GM18511 (cell line): Measurements from ENCODE around the gene TOP1.

Experiments used
- ATAC-seq: cut with Tn5 transposase; IDR thresholded peaks from one replicate; pipeline ENCODE4 v1.9.1; 2021; ENCODE audit warnings: mild to moderate bottlenecking, moderate library complexity; ENCODE audit not compliant: unreplicated experiment

Gene TOP1

DNA sequence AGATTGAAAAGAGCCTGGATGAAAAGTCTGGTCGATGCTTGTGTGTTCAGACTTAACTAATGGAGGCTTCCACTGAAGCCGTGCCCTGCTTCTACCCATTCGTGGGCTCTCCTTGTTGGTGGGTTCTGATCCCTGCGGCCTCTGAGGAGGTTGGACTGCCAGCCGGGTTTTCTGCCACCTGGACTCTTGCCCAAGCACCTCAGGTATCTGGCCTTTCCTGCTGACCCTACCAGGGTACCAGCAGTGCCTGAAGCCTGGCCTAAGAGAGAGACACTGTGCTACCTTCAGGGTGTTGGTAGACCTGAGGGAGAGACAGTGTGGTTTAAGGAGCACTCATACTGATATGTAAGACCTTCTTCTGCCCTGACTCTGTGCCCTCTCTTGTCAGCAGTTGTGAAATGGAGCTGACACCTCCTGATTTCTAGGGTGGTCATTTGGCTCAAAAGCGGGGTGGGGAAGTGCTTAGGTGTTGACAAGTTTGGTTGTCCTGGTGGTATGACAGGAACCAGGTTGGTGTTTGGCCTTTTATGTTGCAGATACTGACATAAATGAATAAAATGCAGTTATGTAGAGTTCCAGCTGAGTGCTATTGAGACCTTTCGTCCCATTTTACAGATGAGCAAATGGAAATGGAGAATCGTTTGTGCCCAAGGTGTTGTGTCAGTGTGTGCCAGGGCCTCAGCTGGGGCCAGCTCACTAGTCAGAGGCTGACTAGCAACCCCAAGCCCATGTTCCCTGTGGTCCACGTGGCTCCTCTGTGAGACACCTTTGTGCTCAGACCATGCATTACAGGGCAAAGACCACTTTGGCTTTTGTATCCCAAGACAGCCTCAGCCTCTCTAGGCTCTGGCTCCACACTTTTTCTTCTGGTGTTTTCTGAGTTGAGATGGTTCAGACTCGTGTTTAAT is 111.9 kb downstream of the TOP1 start:
- no peak for ATAC-seq

DNA sequence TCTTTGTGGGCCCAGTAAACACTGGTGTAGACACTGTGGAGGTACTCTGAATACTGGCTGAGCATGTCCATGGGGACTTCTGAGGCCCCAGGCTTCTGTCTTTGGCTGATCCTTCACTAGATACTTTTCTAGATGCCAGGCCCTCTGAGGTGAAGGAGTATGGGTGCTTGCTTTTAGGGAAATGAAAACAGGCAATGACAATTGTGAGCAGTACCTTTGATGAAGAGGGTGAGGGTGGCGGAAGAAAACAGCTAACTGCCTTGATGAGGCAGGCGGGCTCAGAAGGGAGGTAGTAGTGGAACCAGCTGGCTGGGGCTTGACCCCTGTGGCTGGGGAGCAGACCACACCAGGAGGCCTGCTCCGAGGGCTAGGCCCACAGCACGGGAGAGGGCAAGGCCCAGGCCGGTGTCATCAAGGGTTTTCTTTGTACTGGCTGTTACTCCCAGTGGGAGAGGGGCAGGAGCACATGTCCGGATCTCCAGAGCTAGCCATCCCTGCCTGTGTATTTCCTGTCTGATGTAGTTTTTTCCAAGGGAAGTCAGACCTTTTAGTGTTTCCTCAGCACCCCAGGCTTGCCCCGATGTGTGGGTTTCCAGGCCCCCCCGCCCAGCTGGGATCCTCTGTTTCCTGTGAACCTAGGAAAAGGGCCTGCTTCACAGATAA is 112.7 kb downstream of the TOP1 start:
- no peak for ATAC-seq

DNA sequence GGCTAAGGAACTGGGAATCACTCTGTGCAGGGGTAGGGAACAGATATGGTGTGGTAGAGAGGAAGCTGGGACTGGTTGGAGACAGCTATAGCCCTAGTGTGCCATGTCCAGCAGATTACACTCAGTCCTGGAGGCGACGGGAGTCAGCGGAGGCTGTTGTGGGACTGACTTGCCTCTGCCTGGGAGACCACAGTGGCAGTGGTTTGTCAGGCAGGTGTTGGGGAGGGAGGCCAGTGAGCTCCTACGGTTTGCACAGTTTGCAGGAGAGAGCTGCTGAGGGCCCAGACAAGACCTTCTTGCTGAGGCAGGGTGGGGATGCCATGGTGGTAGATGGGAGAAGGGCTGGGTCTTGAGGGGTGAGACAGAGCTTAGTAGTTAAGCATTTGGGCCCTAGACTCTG is 113.6 kb downstream of the TOP1 start:
- ATAC-seq, result no peak

DNA sequence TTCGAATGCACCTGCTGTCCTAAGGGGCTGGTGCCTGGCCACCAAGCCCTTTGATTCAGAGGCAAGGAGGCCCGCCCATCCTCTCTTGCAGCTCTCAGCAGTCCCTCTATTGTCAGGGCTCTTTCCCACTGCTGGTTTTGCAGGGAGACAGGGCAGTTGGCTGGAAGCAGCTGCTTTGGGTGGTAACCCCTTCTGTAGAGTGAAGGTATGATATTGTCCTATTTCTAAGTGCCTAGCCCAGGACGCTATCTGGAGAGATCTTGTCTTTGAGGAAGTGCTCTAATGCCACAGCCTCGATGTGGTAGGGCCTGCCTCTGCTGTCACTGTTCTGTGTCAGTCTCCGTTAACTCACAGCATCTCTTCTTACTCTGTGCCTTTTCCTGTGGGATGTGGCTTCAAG is 114.3 kb downstream of the TOP1 start:
- ATAC-seq, result no peak

DNA sequence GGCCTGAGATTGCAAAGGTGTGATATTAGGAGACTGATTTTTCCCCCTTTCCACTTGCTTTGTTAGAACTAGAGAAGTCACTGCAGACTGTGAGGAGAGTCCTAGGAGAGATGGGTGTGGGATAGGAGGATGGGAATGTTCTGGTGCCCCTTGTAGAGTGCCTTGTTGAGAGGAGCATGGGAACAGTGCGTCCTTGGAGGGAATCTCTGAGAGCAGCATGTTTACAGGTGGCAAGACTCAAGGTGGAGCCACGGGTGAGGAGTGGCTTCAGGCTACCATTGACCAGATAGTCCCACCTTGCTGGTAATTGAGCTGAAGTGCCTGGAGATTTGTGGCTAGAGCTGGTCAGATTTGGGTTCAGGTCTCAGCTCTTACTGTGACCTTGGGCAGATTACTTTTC is 114.7 kb downstream of the TOP1 start:
- ATAC-seq, result no peak

DNA sequence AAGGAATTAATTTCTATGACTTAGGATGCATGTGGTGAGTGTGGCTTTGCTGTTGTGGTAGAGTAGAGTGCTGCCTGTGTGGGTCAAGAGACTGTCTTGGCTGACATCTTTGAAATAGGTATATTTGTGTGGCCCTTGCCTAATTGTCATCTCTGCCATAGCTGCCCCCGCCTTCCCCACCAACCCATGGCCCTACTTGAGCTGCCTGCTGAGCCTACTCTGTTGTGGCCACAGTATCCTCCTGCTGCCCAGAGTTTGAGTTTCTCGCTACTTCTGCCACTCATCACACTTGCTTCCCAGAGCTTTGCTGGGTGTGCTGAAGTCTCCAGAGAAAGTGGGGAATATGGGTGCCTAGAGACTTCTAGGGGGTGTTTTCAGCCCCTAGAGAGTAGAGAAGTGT is 116.7 kb downstream of the TOP1 start:
- no peak for ATAC-seq

DNA sequence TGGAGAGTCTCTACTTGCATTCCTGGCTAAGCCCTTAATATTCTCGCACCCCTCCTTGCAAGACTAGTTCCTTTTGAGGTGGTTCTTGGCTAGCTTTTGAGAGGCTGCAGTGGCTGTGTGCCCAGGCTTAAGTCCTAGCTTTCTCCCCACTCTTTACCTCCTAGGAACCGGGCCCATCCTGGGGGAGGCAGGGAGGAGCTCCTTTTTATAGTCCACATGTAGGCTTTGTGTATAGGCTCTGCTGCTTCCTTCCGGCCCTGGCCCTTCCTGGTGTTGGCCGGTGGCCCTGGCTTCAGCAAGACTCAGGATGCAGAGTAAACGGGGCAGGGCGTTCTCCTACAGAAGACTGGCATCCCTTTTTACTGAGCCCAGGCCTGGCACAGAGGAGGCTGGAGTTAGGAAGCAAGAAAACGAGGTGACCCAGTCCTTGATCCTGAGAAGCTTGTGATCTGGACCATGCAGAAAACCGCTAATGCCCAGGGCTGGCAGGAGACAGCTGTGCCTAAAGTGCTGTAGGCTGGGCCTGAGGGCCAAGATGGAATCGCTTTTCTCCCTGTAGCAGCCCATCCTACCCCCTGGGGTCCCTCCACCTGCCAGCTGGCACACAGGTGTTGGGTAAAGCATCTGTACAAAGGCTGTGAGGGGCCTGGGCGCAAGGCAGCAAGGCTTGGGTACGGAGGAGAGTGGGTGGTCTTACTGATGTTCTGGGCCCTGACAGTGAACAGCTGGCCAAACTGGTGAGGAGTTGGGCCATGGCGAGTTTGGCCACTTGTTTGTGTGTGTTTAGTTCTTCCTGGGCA is 117.4 kb downstream of the TOP1 start:
- ATAC-seq, result no peak

DNA sequence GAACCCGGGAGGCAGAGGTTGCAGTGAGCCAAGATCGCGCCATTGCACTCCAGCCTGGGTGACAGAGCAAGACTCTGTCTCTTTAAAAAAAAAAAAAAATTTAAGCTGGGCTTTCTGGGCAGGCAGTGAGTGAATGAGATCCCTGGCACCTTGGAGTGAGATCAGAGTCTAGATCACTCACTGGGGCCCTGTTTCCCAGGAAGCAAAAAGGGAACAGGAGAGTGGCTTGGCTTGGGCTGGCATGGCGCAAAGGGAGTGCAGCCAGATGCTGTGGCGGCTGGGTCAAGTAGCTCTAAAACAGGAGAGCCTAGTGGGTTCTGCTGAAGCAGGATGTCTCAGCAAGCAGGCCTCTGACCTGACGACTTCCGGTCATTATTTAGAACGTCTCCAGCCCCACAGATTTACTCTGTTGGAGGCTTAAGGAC is 119.2 kb downstream of the TOP1 start:
- ATAC-seq, result no peak

DNA sequence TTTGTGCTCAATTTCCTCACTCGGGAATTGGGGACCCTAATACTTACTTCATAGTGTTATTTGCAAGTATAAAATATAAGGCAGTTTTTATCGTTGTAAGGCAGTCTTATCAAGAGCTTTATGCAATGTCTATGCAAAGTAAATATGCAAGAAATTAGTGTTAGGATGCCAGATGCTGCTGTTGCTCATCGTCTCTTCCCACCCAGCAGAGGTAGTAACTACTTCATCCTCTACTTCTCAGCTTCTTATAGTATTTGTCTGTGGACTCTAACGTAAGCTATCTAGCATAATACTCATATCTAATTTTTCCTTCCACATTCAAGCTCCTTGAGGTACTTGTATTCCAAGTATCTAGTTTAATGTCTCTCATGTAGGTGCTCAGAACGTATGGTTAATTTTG is 120.3 kb downstream of the TOP1 start:
- no peak for ATAC-seq

DNA sequence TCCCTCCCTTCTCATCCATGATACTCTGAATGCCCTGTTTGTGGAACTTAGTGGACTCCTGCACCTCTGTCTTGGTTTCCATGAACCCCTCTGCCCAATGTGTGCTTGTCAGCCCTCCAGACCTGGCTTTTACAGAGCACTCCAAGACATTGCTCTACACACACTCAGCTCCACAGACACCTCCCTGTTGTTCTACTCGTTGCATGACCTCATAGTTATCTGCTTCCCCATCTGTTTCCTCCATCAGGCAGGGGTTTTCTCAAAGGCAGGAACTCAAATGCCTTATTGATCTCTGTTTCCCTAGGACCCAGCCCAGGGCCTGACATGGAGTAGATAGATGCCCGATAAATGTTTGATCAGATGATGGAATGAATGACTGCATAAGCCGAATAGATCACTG is 122.0 kb downstream of the TOP1 start:
- no peak for ATAC-seq

DNA sequence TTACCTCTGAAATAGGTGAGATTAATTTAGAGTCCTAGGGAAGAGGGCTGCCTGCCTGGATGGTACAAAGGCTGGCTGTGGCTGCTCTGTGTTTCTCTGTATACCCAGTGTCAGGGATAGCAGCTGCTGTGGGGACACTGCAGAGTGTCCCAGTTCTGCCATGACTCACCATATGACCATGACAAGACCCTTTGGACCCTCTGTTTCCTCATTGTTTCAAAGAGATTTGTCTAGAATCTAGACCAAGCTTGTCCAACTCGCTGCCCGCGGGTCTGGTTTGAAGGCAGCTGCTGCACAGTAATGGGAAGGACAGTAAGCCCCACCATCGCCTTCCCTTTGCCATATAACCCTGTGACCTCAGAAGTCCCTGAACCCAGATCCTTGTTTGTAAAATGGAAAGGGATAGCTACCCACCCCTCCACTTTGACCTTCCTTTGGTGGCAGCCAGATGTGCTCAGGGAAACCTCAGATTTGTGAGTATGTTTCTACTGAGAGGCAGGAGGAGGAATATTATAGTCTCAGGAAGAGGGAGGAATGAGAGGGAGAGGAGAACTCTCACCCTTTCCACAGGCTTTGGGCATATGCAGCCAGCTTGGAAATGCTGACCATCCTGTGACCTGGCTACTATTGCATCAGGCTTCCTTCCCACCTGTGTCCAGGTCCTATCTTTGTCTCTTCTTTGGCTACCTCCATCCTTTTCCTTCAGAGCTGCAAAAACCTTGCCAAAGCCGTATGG is 122.7 kb downstream of the TOP1 start:
- ATAC-seq, result no peak

DNA sequence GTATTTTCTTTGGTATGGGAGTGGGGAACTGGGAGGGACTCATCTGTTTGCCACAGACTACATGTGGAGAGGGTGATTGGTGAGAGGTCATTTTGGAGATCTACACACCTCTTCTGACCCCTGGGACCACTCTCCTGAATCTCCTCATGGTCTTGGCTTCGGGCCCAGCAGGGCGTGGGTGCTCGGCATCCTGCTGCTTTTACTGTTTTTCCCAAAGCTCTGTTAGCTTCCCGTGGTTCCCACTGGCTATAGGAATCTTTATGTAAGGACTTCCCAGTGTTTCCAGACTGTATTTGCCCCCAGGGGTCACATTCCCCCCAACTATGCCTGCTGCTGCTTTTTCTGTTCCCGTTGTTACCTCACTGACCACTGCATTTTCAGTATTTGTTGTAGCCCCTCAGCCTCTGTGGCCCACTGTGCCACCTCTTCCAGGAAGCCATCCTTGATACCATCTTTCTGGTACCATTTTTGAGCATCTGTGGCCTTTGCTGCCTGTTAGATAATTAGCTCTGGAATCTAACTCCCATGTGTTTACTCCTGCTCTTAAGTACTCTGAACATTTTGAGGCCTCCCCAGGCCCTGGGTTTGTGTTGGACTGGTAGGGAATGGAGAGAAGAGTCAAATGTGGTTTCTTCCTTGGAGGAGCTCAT is 123.6 kb downstream of the TOP1 start:
- no peak for ATAC-seq

DNA sequence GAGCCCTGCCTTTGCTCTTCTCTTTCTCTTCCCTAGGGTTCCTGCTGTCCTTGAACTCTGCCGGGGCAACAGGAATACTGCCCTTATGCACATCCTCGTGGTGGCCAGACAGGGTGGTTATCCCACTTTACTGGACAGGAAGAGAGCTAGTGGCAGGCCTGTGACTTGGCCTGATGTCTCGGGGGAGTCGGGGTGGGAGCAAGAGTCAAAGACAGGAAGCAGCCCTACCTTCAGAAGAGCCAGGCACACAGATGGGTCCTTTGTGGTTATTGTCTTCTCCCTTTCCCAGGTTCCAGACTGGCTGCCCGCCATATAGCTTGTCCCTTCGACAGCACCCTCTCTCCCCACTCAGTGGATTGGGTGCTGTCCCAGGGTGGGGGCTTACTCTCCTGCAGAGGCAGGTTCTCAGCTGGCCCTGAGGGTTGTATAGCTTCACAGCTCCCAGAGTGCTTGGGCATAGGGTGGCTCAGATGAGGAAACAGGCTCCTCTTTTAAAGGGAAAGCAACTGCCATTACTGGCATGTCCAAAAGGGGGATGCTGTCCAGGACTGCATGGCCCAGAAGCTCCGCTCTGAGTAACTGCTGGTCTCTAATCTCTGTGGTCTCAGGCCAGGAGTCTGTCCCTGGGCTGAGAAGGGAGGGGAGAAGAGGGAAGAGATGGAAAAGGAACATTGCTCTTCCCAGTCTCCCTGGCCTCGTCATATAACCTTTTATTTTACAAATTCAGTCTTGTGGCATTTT is 126.0 kb downstream of the TOP1 start:
- no peak for ATAC-seq

DNA sequence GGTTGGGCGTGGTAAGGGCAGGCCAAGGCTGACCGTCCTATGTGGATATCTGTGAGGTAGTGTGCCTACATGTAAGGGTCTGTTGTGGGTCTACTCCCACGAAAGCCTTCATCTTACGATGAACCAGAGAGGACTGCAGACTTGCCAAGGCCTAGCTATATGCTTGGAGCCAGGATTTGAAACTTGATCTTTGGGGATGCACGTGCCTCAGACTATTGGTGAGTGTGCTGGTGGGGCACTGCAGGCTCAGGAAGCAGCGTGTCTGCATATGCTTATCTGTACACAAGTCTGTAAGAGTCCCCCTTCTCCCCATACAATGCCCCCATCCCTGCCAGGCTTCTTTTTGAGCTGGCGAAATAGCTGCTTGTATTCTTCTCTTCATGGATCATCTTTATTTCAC is 126.6 kb downstream of the TOP1 start:
- no peak for ATAC-seq

DNA sequence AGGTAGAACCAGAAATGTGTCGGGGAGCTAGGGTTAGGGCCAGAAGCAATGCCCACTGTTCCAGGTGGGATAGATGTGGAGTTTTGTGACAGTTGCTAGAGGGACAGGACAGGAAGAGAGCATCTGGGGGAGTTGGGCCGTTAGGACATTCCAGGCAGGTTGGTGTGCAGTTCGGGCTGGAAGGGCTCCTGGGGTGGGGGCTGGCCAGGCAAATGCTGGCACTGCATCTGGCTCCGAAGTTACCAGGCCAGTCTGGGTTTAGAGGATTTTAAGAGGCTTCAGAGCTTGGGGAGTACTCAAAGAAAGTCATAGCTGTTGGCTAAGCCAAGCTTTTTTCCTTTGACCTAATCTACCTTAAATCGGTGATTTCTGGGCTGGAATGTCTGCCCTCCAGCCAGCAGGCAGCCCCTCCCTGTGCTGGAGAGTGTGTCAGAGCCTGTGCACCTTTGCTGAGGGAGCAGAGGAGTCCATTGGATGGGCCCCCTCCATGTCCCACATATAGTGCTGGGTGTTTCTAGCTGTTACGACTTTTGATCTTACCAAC is 129.5 kb downstream of the TOP1 start:
- ATAC-seq, result no peak

DNA sequence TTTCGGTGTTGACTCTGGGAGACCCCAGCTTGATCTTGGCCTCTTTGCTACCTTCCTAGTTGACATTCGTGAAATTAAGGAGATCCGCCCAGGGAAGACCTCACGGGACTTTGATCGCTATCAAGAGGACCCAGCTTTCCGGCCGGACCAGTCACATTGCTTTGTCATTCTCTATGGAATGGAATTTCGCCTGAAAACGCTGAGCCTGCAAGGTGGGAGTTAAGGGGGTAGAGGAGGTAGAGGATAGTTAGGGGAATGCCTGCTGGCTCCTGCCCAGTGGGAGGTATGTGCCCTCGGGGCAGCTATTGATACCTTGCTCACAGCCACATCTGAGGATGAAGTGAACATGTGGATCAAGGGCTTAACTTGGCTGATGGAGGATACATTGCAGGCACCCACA is 130.9 kb downstream of the TOP1 start:
- ATAC-seq, result no peak

DNA sequence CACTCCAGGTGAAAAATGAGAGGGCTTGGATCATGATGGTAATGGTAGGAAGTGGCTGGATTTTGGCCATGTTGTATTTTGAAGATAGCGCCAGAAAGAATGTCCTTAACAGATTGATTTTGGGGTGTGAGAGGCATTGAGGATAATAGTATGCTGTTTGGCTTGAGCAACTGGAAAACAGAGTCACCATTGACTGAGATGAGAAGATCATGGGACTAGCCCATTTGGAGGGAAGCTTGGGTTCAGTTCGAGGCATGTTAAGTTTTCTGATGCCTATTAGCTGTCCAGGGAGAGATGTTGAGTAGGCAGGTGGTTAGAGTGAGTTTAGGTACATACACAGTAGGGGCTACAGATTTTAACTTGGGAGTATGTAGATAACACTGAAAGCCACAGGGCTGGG is 132.1 kb downstream of the TOP1 start:
- no peak for ATAC-seq

DNA sequence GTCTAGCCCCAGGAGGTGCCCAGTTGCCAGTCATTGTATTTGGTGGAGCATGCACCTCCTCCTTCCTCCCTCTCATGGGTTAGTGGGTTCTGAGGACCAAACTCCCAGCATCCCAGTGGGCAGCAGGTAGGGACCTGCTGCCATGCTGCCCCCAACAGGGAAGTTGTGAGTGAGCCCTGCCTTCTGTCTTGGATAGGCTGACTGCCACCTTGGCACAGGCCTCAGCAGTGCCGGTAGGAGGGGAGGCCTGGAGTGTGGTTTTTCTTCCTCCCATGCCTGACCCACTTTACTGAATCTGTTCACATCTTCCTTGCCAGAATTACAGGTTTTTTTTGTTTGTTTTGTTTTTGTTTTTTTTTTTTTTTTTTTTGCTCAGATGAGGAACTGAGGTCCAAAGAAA is 133.3 kb downstream of the TOP1 start:
- no peak for ATAC-seq

DNA sequence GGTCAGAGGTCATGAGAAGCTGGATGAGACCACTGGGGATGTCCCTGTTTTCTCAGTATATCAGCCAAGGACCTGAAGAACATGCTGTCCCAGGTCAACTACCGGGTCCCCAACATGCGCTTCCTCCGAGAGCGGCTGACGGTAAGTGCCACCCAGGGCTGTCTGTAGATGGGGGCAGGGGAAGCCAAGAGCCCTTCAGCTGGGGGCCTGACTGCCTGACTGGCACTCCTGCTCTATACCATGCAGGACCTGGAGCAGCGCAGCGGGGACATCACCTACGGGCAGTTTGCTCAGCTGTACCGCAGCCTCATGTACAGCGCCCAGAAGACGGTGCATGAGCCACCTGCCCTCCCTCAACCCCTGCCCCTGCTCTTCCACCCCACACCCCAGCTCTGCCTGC is 133.8 kb downstream of the TOP1 start:
- no peak for ATAC-seq

DNA sequence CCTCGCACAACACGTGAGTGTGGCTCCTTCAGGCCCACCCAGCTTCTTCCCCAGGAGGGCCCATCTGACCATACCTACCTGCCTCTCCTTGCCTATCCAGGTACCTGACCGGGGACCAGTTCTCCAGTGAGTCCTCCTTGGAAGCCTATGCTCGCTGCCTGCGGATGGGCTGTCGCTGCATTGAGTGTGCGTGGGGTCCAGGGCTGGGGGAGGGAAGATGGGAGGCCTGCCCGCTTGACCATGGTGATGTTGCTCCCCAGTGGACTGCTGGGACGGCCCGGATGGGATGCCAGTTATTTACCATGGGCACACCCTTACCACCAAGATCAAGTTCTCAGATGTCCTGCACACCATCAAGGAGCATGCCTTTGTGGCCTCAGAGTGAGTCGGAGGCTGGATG is 135.2 kb downstream of the TOP1 start:
- no peak for ATAC-seq
